ENCODE measurements around the gene IPO11. TPM values are rescaled to one million over a fixed set of nuclear protein-coding genes. Genes with fewer than 3 reads are reported as not detected.

The IPO11 gene
- total RNA-seq, 1 experiment from 2014 or later: 47.1 TPM

DNA sequence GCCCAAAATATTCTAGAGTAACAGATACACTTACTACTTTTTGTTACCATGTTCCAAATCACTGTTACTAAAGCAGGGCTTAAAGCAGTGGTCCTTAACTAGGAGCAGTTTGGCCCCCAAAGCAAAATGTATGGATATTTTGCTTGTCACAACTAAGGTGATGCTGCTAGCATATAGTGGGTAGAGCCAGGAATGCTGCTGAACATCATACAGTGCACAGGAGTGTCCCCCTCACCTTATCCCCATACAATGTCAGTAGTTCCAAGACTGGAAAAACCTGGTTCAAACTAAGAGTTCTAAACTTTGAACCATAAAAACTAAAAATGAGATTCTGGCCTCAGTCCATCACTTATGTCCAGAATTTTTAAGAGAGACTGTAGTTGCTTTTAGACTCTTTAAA lies 36.9 kb upstream of the IPO11 start:
- DNase-seq: no peak
- Histone ChIP-seq H3K9me3 (ENCODE audit: insufficient read depth, low read depth) (no peaks in the 10 kb centered on the region), H2AFZ (no peak overlapping the region), H3K4me1 (replicated peaks; ENCODE audit: insufficient read depth) (peaks cover 15% of the 10 kb centered on the region), H3K79me2 (ENCODE audit: low read depth) (no peaks in the 10 kb centered on the region), H3K27me3 (ENCODE audit: insufficient read depth, low read depth) (no peaks in the 10 kb centered on the region), H3K36me3 (ENCODE audit: low read depth) (peaks cover 39% of the 10 kb centered on the region), H3K9me2 (ENCODE audit: insufficient read depth) (no peaks in the 10 kb centered on the region), H4K20me1 (ENCODE audit: insufficient read depth) (no peaks in the 10 kb centered on the region), H3K27ac (peak overlapping the region; percentile 33; the same call in 1 of the 2 replicates), H3K4me2 (peak overlapping the region; percentile 5), H3F3A (ENCODE audit: insufficient read depth, low read depth) (no peaks in the 10 kb centered on the region; the same call in 1 of the 2 replicates), H3K4me3 (no peak overlapping the region)
- TF ChIP-seq, protein P1, sequence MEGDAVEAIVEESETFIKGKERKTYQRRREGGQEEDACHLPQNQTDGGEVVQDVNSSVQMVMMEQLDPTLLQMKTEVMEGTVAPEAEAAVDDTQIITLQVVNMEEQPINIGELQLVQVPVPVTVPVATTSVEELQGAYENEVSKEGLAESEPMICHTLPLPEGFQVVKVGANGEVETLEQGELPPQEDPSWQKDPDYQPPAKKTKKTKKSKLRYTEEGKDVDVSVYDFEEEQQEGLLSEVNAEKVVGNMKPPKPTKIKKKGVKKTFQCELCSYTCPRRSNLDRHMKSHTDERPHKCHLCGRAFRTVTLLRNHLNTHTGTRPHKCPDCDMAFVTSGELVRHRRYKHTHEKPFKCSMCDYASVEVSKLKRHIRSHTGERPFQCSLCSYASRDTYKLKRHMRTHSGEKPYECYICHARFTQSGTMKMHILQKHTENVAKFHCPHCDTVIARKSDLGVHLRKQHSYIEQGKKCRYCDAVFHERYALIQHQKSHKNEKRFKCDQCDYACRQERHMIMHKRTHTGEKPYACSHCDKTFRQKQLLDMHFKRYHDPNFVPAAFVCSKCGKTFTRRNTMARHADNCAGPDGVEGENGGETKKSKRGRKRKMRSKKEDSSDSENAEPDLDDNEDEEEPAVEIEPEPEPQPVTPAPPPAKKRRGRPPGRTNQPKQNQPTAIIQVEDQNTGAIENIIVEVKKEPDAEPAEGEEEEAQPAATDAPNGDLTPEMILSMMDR (conservative IDR thresholded peaks at IDR 0.05): no peak
- no peak for TF ChIP-seq EZH2 (IDR thresholded peaks at IDR 0.05; ENCODE audit: low read depth)
- intact Hi-C loops (cut with micrococcal nuclease; ENCODE audit: unreplicated experiment): no loop called here
- ChIA-PET POLR2A (ENCODE audit: unreplicated experiment) (no interaction called here), CTCF (no interaction called here)
- BruUV-seq (replicated peaks): no TSS peak

DNA sequence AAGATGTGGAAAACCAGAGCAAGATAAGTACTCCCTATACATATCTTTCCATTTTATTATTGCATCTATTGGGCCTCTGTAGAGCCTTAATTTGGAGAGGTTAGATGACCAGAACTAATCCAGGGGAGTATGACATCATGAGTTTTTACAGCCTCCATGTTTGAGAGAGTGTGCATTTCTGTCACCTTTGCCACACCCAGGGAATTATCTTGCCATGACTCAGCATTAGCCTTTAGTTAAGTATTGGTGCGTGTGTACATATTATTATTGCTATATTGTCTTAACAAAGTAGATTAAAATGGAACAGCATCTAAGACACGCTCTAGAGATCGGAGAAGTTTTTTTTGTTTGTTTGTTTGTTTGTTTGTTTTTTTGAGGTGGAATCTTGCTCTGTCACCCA lies 36.5 kb upstream of the IPO11 start:
- intact Hi-C loops (cut with micrococcal nuclease; ENCODE audit: unreplicated experiment): no loop called here
- Histone ChIP-seq H3K9me3 (ENCODE audit: insufficient read depth, low read depth) (no peaks in the 10 kb centered on the region), H3K4me1 (replicated peaks; ENCODE audit: insufficient read depth) (peaks cover 15% of the 10 kb centered on the region), H3K9me2 (ENCODE audit: insufficient read depth) (no peaks in the 10 kb centered on the region), H3K27ac (peak overlapping the region; percentile 33; the same call in 1 of the 2 replicates), H3K27me3 (ENCODE audit: insufficient read depth, low read depth) (no peaks in the 10 kb centered on the region), H3K4me3 (no peak overlapping the region), H2AFZ (no peak overlapping the region), H3F3A (ENCODE audit: insufficient read depth, low read depth) (no peaks in the 10 kb centered on the region; the same call in 1 of the 2 replicates), H4K20me1 (ENCODE audit: insufficient read depth) (no peaks in the 10 kb centered on the region), H3K79me2 (ENCODE audit: low read depth) (no peaks in the 10 kb centered on the region), H3K4me2 (peak overlapping the region; percentile 5), H3K36me3 (ENCODE audit: low read depth) (peaks cover 39% of the 10 kb centered on the region)
- peak in 1 of 2 experiments; percentile 57 for DNase-seq
- TF ChIP-seq, protein P1 (conservative IDR thresholded peaks at IDR 0.05): no peak
- no peak for TF ChIP-seq EZH2 (IDR thresholded peaks at IDR 0.05; ENCODE audit: low read depth)
- ChIA-PET CTCF (interaction anchor here (0.6 kb wide), 1 partner anchor 538 kb away, joined by 3 read pairs; no protein-coding TSS in a partner anchor), POLR2A (ENCODE audit: unreplicated experiment) (no interaction called here)
- BruUV-seq (replicated peaks): no TSS peak

DNA sequence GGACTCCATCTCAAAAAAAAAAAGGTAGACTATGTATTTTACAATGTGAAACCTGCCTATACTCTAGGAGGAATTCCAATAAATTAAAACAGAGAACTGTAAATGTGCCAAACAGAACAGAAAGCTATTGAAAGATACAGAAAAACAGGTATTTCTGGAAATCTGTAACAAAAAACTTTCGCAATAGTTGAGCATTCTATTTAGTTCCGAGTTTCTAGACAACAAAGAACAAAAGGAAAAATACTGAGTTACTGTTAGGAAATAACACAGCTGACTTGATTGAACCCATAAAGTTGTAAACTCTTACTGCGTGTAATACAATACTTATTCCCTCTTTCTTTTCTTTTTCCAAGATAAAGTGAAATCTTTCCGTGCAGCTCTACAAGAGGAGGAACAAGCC lies 27.4 kb upstream of the IPO11 start:
- Histone ChIP-seq H3K9me2 (ENCODE audit: insufficient read depth) (no peaks in the 10 kb centered on the region), H3K27ac (peak overlapping the region; percentile 67), H4K20me1 (ENCODE audit: insufficient read depth) (peaks cover 3% of the 10 kb centered on the region; the same call in 1 of the 2 replicates), H3K79me2 (ENCODE audit: low read depth) (no peaks in the 10 kb centered on the region), H3K4me1 (replicated peaks; ENCODE audit: insufficient read depth) (peaks cover 23% of the 10 kb centered on the region), H3F3A (ENCODE audit: insufficient read depth, low read depth) (peaks cover 43% of the 10 kb centered on the region), H3K9me3 (ENCODE audit: insufficient read depth, low read depth) (no peaks in the 10 kb centered on the region), H3K36me3 (ENCODE audit: low read depth) (peaks cover 39% of the 10 kb centered on the region), H3K4me2 (peak overlapping the region; percentile 32), H2AFZ (no peak overlapping the region), H3K27me3 (ENCODE audit: insufficient read depth, low read depth) (no peaks in the 10 kb centered on the region), H3K4me3 (no peak overlapping the region)
- no peak for TF ChIP-seq EZH2 (IDR thresholded peaks at IDR 0.05; ENCODE audit: low read depth)
- TF ChIP-seq, protein P1 (conservative IDR thresholded peaks at IDR 0.05): no peak
- ChIA-PET CTCF (no interaction called here), POLR2A (ENCODE audit: unreplicated experiment) (interaction anchor here (0.6 to 0.9 kb wide), 3 partner anchors 18 to 859 kb away, joined by 5 read pairs; partner anchors contain the start of gene DIMT1)
- DNase-seq: peak in 1 of 2 experiments; percentile 86
- intact Hi-C loops (cut with micrococcal nuclease; ENCODE audit: unreplicated experiment): loop anchor here (1.0 to 5.0 kb wide), 2 partner anchors 27 to 78 kb away; partner anchors contain the start of genes IPO11 and KIF2A
- BruUV-seq (replicated peaks): no TSS peak
